ENCODE results near the gene RASAL2.

- TF ChIP-seq POLR2A (conservative IDR thresholded peaks at IDR 0.05) (no peak), FOXP1 (CRISPR knock-in tag; IDR thresholded peaks at IDR 0.05) (no peak)
These were observed 28.7 kb upstream of the RASAL2 start for GRCh38 chr1:178065250-178065649.

Data from K562 (cell line).